Mucosa of descending colon (tissue), 3 donors: ENCODE data around the gene NR1H4. TPM values are rescaled to one million over a fixed set of nuclear protein-coding genes. Genes with fewer than 3 reads are reported as not detected.
"Not testable (repeated sequence)": the region's sequence is repeated elsewhere in the genome, so short reads cannot be mapped to it uniquely, and the experiment has no call there.

Experiments used
- ATAC-seq: fragments of 200-7000 bp; cut with Tn5 transposase; one replicate; pipeline ENCODE4 v1.9.1; 2020; ENCODE audit warnings: mild to moderate bottlenecking, moderate library complexity
- DNase-seq, 3 donors: peaks; one replicate each; pipeline ENCODE4 v3.0.0-alpha.2; 2020
- H3K36me3 ChIP-seq: fragments of 200-600 bp; one replicate; pipeline ENCODE4 v1.8.0; 2021; ENCODE audit warnings: low read depth, mild to moderate bottlenecking
- H3K4me1 ChIP-seq: fragments of 200-600 bp; one replicate; pipeline ENCODE4 v1.8.0; 2021; ENCODE audit warnings: low read depth, mild to moderate bottlenecking
- H3K4me3 ChIP-seq: fragments of 200-600 bp; one replicate; pipeline ENCODE4 v1.8.0; 2021; ENCODE audit warnings: mild to moderate bottlenecking
- H3K9me3 ChIP-seq: fragments of 200-600 bp; one replicate; pipeline ENCODE4 v1.8.0; 2021; ENCODE audit warnings: mild to moderate bottlenecking
- CTCF ChIP-seq: fragments of 200-600 bp; IDR thresholded peaks from one replicate; pipeline ENCODE4 v1.8.0; 2022; ENCODE audit warnings: antibody characterized with exemption, mild to moderate bottlenecking
- intact Hi-C, 2 donors: fragments of 100-400 bp; cut with DNase I in 1 of 2; cut with micrococcal nuclease in 1 of 2; formaldehyde crosslinking; loops; one replicate each; pipeline versions ENCODE4 v1.11.0 to v1.11.1; 2022; cut with DNase I, micrococcal nuclease
- total RNA-seq, 3 donors: library from RNA; stranded (reverse); fragmentation: NEBNext Ultra II Directional in 2 of 3; extraction: Animal tissue kit (Norgen Biotek cat#: 25700) in 2 of 3; gene quantifications; one replicate each; pipeline versions ENCODE4 v1.2.1 to v1.2.4, GENCODE V29; 2021 to 2023
- donor health status: DM: no; HTN: no; CAD: no; lungs with moderate emphysema.
- donor health status: DM: no; HTN: no; CAD: no.
- donor health status: DM: no; HTN: yes; CAD: no.

The NR1H4 gene
- total RNA-seq, 3 donors from 2014 or later, result 9.4 to 17.6 (median 13.8) TPM

GRCh38 chr12:100498141-100498540, 24.5 kb downstream of the NR1H4 start:
- DNase-seq (no peak), ATAC-seq (no peak)
- H3K4me3 ChIP-seq, result no peak overlapping the region
- TF ChIP-seq CTCF, result no peak
- intact Hi-C loops, result no loop called here
- H3K4me1 ChIP-seq, result peaks cover 9% of the 10 kb centered on the region
- no peaks in the 10 kb centered on the region for H3K9me3 ChIP-seq
- H3K36me3 ChIP-seq, result no peaks in the 10 kb centered on the region

DNA sequence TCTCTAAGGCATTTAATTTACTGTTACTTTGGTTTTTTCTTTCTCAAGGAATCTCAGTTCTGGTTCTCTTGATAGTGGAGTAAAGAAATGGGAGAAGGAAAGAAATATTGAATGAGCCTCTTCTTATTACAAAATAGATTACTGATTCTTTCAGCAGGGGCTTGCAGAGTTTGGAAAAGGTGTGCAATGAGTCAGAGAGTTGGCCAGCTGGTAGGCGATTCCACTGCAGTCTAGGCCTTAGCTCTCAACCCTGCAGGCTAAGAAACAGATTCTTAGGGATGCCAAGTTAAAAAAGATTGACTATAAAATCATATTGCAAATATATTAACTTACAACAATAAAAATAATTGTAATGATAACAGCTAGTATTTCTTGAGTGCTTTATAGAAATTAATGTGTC, 25.8 kb downstream of the NR1H4 start:
- H3K36me3 ChIP-seq, result no peaks in the 10 kb centered on the region
- no peak for DNase-seq
- no peak for ATAC-seq

DNA sequence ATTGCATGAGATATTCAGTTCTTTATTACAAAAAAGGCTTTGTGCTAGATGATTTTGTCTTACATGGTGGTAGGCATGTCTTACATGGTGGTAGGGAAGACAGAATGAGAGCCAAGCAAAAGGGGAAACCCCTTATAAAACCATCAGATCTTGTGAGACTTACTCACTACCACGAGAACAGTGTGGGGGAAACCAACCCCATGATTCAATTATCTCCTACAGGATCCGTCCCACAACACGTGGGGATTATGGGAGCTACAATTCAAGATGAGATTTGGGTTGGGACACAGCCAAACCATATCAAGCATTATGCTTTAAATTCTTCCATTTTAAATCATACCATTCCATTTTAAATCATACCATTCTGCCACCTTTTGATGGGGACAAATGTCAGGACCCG, 29.1 kb downstream of the NR1H4 start:
- H3K4me1 ChIP-seq, H3K36me3 ChIP-seq, H3K9me3 ChIP-seq, ATAC-seq, DNase-seq, H3K4me3 ChIP-seq, intact Hi-C loops: not testable (repeated sequence)

More for the DNA sequence above, 25.8 kb downstream of the NR1H4 start:
- intact Hi-C loops, result no loop called here
- TF ChIP-seq CTCF, result no peak
- Histone ChIP-seq H3K4me1 (peaks cover 2% of the 10 kb centered on the region), H3K9me3 (no peaks in the 10 kb centered on the region), H3K4me3 (no peak overlapping the region)

DNA sequence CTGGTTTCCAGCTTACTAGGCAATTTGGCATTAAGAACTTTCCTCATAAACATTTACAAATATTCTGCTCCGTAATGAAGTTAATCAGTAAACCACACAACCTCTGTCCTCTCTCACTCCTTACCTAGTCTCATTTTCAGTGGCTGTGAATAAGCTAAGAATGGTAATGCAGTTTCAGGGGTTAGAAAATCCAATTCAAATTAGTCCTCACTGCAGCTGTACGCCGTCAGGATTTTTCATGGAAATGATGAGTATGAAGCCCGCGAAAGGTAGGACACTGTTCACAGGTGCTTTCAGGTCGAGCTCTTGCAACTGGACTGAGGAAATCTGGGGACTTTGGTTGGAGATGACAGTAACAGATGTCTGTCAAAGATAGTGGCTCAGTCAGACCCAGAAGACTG, 29.6 kb downstream of the NR1H4 start:
- DNase-seq (no peak), ATAC-seq (peak; percentile 66)
- no peaks in the 10 kb centered on the region for H3K36me3 ChIP-seq
- no peaks in the 10 kb centered on the region for H3K4me1 ChIP-seq
- TF ChIP-seq CTCF, result no peak
- no peak overlapping the region for H3K4me3 ChIP-seq
- intact Hi-C loops, result no loop called here
- H3K9me3 ChIP-seq, result no peaks in the 10 kb centered on the region

GRCh38 chr12:100504804-100505203, 31.1 kb downstream of the NR1H4 start:
- no peaks in the 10 kb centered on the region for H3K9me3 ChIP-seq
- no peak for TF ChIP-seq CTCF
- no peaks in the 10 kb centered on the region for H3K4me1 ChIP-seq
- no peak overlapping the region for H3K4me3 ChIP-seq
- ATAC-seq (peak; percentile 94), DNase-seq (peak; percentile 50 to 75 (median 58))
- no peaks in the 10 kb centered on the region for H3K36me3 ChIP-seq
- intact Hi-C loops, result no loop called here

DNA sequence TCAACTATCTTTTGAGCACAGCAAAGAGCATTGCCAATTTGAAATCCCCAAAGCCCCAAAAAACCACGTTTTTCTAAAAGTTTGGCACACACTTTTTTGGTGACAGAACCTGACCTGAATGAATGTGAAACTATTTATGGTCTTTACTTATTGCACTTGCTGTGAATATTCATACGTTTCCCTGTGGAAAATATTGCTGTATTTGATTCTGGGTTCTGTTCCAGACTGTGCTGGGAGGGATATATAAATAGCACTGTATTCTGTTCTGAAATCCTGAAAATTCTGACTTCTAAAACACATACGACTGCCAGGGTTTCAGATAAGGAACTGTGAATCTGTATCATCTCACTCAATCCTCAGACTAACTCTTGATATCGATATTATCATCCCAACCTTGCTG, 35.1 kb downstream of the NR1H4 start:
- H3K9me3 ChIP-seq, result no peaks in the 10 kb centered on the region
- H3K36me3 ChIP-seq, result no peaks in the 10 kb centered on the region
- H3K4me3 ChIP-seq, result no peak overlapping the region
- intact Hi-C loops, result no loop called here
- no peak for TF ChIP-seq CTCF
- no peaks in the 10 kb centered on the region for H3K4me1 ChIP-seq
- ATAC-seq, result no peak
- no peak for DNase-seq
